NCI-H82 treated with DMSO at 0.1 percent for 48 hours (cell line): ENCODE results near the gene CENPP.
A peak's percentile ranks its signal among the peaks of the same experiment; 100 is the strongest.
"Not testable (repeated sequence)": the region's sequence is repeated elsewhere in the genome, so short reads cannot be mapped to it uniquely, and the experiment has no call there.

Source experiments
- DNase-seq: peaks from one replicate; lab custom pipeline; 2025; ENCODE audit not compliant: unreplicated experiment; lab: John Stamatoyannopoulos, UW

The CENPP gene

GRCh38 chr9:92589923-92590322 is 264.2 kb downstream of the CENPP start:
- DNase-seq, result no peak

- DNase-seq, result no peak
Observed at GRCh38 chr9:92590377-92590776, 264.6 kb downstream of the CENPP start.

GRCh38 chr9:92592537-92592936 is 266.8 kb downstream of the CENPP start:
- no peak for DNase-seq

DNA sequence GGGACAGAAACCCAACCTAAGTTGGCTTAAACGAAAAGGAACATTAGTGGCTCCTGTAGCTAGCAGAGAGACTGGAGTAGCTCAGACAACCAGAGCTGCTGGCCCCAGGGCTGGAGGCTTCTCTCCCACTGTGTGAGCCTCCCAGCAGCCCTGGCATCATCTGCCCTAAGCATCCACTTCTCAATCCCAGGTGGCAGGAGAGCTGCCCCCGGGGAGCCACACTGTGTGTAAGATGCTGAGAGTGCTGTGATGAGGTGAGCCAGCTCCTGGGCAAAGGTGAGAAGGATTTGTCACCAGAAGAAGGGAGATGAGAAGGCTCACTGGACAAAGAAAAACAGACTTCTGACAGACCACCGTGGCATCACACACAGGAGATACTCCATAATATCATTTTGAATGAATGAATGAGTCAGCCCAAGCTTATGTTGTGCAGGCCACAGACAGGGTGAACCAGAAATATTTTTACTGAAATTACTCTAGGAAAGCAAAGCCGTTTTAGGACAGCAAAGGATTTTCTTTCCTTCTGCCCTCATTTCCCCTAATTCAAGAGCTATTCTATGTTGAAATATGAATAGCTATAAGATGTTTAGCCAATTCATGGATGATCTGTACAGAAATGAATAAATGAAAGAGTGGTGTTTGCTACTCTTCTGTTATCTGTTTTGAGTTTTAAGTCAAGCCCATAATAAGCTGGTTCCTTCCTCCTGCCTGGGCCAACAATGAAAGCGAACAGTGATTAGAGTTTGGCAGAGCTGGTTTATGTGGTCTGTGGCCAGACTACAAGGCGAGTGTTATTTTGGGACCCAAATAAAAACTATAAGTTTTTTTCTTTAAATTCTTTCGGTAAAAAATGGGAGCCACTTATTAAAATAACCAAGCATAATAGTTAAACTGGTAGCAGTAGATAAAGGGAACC is 267.5 kb downstream of the CENPP start:
- DNase-seq, result no peak

GRCh38 chr9:92595075-92595474 is 269.3 kb downstream of the CENPP start:
- not testable (repeated sequence) for DNase-seq

- no peak for DNase-seq
Observed at GRCh38 chr9:92595930-92596329, 270.2 kb downstream of the CENPP start.

DNA sequence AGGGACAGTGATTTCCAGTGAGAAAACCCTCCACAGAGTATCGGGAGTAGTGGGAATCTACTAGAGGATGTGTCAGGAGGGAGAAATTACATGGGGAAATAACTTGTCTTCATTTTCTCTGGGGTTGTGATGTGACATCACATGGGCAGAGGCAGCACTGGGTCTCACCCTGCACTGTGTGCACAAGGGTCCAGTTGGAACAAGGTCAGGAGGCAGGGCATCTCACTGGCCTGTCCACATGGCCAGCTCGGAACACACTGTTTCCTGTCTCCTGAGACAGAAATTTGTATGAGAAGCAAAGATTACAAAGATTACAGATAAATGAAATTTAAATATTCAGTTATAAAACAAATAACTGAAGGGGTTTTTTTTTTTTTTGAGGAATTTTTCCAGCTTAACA is 272.6 kb downstream of the CENPP start:
- no peak for DNase-seq

- no peak for DNase-seq
Observed at GRCh38 chr9:92599938-92600461, 274.2 kb downstream of the CENPP start.

DNA sequence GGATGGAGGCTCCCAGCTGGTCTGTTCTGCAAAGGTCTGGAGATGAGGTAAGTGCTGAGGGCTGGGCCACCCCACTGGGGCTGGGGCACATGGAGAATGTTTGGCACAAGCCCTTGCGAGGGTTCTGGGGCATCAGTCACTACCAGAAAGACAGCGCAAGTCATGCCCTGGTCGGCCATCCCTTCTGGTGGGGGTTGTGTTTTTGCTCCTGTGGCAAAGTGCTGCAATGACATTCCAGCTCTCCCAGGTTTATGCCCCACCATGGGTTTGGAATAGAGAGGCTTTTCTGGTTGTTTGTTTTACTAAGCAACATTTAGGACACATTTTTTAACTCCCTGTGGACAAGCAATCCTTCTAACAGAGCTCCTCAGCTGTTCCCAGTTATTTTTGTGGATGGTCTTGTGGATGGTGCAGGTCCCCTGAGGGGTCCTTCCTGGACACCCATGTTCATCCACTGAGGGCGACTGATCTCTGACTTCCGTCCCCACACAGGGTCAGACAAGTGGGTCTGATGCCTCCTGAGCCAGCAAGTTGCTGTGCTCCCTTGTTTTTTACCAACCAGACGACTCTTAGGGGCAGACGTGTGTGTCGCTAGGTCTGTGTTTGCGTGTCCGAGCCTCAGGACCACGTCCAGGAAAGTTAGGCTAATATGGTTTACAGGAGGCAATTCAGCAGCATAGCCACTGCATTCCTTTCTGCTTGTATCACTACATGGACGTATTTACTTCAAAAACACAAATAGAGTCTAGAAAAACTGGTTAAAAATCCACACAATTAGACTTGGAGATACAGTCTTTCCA is 274.9 kb downstream of the CENPP start:
- DNase-seq, result no peak

- DNase-seq, result no peak
Observed at GRCh38 chr9:92601451-92601850, 275.7 kb downstream of the CENPP start.

DNA sequence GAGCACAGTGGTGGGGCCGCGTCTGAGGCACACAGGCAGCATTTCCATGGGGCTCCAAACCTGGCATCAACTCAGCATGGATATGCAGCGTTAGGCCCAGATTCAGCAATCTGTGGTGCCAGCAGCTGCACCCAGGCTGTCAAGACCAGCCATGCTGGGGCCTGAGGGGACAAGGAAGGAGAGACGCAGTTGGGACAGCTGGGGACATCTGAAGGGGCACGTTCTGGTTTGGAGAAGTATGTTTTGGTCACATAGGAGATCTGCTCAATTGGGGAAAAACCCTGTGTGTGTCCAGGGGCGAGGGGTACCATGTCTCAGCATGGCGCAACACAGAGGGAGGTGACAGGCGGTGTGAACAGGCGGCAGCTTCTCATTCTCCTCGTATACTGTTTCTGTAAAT is 276.7 kb downstream of the CENPP start:
- DNase-seq, result no peak

DNA sequence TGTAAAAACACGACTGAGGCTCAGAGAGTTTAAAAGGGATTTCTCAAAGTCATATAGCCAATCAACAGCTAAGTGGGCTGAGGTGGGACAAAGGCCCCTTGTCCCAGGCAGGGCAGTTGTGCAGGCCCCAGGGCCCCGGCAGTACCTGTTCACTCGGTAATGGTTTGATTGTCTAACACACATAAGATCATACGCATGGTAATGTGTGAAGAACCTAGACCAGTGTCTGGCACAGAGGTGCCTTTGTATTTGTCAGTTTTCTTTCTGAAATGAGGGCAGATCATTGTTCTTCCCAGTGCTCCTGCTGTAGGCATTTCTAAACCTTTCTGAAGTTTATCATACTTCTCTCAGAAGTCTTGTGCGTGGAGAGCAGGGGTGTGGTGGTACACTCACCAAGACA is 277.3 kb downstream of the CENPP start:
- DNase-seq, result no peak

GRCh38 chr9:92603990-92604389 is 278.2 kb downstream of the CENPP start:
- DNase-seq, result no peak

DNA sequence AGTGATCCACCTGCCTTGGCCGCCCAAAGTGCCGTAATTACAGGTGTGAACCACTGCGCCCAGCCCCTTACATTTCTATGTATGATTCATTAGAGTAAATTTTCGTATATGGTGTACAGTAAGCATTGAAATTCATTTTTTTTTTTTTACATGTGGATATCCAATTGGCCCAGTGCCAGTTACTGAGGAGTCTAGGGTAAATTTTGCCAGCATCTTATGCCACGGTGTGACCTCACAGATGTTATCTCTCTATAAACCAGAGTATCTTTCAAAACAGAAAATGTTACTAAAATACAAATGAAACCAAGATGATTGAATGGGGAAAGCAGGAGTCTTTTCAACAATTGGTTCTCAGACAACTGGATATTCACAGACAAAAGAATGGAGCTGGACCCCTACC is 279.5 kb downstream of the CENPP start:
- DNase-seq, result no peak

DNA sequence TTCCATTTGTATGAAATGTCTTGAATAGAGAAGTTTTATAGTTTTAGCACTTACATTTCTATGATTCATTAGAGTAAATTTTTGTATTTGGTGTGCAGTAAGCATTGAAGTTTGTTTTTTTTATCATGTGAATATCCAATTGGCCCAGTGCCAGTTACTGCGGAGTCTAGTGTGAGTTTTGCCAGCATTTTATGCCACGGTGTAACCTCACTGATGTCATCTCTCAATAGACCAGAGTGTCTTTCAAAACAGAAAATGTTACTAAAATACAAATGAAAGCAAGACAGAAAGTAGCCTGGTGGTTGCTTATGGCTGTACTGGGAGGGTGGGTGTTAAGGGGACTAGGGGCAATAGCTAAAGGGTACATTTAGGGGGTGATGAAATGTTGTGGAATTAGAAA is 281.3 kb downstream of the CENPP start:
- no peak for DNase-seq

GRCh38 chr9:92607773-92608172 is 282.0 kb downstream of the CENPP start:
- DNase-seq, result no peak

GRCh38 chr9:92608241-92608908 is 282.6 kb downstream of the CENPP start:
- no peak for DNase-seq

GRCh38 chr9:92608909-92609445 is 283.2 kb downstream of the CENPP start:
- peak; percentile 32 for DNase-seq

DNA sequence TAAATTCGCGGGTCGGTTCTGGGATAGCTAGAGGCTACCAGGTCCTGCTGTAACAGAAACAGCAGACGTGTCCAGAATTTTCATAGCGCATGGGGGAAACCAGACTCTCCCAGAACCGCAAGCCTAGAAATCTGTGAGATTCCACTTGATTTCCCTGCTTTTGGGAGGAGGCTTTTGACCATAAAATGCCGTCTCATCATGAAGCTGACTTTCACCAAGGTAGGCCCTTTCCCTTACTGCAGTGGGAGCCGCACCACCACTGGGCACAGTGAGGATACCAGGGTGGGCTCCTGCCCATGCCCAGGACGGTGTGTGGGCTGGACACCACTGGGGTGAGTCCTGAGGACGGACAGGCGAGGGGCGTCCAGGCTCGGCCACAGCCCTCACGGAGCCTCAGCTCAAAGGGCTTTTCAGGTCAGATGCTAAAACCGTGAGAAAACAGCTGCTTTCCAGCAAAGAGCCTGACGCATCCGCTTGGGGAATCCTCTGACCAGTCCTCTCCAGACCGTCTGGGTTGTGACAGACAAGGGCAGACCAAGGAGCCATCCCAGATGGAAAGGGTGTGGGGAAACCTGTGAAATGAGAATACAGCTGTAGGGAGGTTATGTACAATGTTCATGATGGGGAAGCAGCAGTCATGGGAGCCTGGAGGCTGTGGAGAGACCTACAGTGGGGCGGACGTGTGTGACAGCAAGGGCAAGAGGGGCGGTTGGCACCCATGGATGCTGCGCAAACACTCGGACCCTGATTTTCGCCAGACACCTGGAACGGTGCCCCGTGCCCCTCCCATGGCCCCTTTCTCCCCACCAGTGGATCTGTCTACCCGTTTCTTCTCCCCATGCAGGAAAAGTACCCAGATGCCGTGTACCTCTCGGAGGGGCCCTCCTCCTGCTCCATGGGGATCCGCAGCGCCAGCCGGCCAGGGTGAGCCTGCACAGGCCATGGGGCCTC is 285.0 kb downstream of the CENPP start:
- no peak for DNase-seq
